ENCODE measurements around the gene LINC01488.

DNA sequence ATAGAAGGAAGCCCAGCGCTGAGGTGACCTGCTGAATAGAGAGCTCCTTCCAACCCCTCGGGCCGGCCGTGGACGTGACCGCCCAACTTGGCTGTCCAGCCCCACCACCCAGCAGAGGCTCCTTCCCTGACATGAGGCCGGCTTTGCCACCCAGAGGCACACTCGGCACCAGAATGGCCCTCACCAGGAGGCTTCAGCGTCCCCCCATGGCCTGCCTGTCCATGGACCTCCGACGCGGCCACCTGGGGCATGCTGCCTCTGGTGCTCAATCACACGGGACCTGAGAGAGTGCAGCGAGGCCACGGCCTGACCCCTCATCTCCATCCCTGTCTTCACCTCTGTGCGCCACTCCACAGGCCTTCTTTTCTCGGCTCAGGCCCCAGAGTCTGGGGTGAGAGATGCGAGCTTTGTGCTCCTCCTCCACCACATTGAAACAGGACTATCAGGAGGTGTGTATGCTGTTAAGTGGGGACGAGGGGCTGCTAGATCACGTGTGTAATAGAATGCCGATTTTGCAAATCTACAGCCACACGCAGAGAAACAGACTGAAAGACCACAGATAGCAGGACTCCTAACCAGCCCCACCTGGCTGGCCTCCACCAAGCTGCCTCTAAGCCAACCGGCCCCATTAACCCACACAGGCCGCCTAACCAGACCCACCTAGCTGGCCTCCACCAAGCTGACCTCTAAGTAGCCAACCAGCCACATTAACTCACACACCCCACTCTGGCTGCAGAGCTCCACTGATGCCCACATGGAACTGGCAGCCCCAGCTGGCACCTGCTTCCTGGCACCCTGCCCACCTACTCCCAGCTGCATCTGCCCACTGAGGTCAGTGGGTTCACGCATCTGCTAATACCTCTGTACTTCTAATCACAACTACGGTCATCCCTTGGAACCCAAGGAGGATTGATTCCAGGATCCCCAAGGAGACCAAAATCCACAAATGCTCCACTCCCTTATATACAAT is 20.7 kb downstream of the LINC01488 start:
- TF ChIP-seq POLR2AphosphoS5 (IDR thresholded peaks at IDR 0.05; ENCODE audit: low read depth), result no peak
- TF ChIP-seq, protein P1, sequence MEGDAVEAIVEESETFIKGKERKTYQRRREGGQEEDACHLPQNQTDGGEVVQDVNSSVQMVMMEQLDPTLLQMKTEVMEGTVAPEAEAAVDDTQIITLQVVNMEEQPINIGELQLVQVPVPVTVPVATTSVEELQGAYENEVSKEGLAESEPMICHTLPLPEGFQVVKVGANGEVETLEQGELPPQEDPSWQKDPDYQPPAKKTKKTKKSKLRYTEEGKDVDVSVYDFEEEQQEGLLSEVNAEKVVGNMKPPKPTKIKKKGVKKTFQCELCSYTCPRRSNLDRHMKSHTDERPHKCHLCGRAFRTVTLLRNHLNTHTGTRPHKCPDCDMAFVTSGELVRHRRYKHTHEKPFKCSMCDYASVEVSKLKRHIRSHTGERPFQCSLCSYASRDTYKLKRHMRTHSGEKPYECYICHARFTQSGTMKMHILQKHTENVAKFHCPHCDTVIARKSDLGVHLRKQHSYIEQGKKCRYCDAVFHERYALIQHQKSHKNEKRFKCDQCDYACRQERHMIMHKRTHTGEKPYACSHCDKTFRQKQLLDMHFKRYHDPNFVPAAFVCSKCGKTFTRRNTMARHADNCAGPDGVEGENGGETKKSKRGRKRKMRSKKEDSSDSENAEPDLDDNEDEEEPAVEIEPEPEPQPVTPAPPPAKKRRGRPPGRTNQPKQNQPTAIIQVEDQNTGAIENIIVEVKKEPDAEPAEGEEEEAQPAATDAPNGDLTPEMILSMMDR (conservative IDR thresholded peaks at IDR 0.05; ENCODE audit: low read depth in 2 of 2), result no peak
- no peak for TF ChIP-seq ZNF331 (CRISPR knock-in tag; IDR thresholded peaks at IDR 0.05; ENCODE audit: low read depth)
- no peak for TF ChIP-seq EZH2 (IDR thresholded peaks at IDR 0.05; ENCODE audit: low read depth, unreplicated experiment)
- TF ChIP-seq, protein P2, sequence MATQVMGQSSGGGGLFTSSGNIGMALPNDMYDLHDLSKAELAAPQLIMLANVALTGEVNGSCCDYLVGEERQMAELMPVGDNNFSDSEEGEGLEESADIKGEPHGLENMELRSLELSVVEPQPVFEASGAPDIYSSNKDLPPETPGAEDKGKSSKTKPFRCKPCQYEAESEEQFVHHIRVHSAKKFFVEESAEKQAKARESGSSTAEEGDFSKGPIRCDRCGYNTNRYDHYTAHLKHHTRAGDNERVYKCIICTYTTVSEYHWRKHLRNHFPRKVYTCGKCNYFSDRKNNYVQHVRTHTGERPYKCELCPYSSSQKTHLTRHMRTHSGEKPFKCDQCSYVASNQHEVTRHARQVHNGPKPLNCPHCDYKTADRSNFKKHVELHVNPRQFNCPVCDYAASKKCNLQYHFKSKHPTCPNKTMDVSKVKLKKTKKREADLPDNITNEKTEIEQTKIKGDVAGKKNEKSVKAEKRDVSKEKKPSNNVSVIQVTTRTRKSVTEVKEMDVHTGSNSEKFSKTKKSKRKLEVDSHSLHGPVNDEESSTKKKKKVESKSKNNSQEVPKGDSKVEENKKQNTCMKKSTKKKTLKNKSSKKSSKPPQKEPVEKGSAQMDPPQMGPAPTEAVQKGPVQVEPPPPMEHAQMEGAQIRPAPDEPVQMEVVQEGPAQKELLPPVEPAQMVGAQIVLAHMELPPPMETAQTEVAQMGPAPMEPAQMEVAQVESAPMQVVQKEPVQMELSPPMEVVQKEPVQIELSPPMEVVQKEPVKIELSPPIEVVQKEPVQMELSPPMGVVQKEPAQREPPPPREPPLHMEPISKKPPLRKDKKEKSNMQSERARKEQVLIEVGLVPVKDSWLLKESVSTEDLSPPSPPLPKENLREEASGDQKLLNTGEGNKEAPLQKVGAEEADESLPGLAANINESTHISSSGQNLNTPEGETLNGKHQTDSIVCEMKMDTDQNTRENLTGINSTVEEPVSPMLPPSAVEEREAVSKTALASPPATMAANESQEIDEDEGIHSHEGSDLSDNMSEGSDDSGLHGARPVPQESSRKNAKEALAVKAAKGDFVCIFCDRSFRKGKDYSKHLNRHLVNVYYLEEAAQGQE (IDR thresholded peaks at IDR 0.05; ENCODE audit: unreplicated experiment), result no peak
- no peak for TF ChIP-seq NANOG (IDR thresholded peaks at IDR 0.05; ENCODE audit: borderline replicate concordance)
- TF ChIP-seq EZH2phosphoT487 (IDR thresholded peaks at IDR 0.05; ENCODE audit: unreplicated experiment), result no peak
- TF ChIP-seq STAT1 (IDR thresholded peaks at IDR 0.05; ENCODE audit: unreplicated experiment), result no peak
- no peak for TF ChIP-seq CREB1 (CRISPR knock-in tag; IDR thresholded peaks at IDR 0.05; ENCODE audit: low read depth)
- no peak for TF ChIP-seq JUNB (IDR thresholded peaks at IDR 0.05; ENCODE audit: unreplicated experiment)
- TF ChIP-seq, protein P3, sequence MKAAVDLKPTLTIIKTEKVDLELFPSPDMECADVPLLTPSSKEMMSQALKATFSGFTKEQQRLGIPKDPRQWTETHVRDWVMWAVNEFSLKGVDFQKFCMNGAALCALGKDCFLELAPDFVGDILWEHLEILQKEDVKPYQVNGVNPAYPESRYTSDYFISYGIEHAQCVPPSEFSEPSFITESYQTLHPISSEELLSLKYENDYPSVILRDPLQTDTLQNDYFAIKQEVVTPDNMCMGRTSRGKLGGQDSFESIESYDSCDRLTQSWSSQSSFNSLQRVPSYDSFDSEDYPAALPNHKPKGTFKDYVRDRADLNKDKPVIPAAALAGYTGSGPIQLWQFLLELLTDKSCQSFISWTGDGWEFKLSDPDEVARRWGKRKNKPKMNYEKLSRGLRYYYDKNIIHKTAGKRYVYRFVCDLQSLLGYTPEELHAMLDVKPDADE (IDR thresholded peaks at IDR 0.05), result no peak
- TF ChIP-seq ZNF114 (CRISPR knock-in tag; IDR thresholded peaks at IDR 0.05), result no peak
- TF ChIP-seq, protein P4, sequence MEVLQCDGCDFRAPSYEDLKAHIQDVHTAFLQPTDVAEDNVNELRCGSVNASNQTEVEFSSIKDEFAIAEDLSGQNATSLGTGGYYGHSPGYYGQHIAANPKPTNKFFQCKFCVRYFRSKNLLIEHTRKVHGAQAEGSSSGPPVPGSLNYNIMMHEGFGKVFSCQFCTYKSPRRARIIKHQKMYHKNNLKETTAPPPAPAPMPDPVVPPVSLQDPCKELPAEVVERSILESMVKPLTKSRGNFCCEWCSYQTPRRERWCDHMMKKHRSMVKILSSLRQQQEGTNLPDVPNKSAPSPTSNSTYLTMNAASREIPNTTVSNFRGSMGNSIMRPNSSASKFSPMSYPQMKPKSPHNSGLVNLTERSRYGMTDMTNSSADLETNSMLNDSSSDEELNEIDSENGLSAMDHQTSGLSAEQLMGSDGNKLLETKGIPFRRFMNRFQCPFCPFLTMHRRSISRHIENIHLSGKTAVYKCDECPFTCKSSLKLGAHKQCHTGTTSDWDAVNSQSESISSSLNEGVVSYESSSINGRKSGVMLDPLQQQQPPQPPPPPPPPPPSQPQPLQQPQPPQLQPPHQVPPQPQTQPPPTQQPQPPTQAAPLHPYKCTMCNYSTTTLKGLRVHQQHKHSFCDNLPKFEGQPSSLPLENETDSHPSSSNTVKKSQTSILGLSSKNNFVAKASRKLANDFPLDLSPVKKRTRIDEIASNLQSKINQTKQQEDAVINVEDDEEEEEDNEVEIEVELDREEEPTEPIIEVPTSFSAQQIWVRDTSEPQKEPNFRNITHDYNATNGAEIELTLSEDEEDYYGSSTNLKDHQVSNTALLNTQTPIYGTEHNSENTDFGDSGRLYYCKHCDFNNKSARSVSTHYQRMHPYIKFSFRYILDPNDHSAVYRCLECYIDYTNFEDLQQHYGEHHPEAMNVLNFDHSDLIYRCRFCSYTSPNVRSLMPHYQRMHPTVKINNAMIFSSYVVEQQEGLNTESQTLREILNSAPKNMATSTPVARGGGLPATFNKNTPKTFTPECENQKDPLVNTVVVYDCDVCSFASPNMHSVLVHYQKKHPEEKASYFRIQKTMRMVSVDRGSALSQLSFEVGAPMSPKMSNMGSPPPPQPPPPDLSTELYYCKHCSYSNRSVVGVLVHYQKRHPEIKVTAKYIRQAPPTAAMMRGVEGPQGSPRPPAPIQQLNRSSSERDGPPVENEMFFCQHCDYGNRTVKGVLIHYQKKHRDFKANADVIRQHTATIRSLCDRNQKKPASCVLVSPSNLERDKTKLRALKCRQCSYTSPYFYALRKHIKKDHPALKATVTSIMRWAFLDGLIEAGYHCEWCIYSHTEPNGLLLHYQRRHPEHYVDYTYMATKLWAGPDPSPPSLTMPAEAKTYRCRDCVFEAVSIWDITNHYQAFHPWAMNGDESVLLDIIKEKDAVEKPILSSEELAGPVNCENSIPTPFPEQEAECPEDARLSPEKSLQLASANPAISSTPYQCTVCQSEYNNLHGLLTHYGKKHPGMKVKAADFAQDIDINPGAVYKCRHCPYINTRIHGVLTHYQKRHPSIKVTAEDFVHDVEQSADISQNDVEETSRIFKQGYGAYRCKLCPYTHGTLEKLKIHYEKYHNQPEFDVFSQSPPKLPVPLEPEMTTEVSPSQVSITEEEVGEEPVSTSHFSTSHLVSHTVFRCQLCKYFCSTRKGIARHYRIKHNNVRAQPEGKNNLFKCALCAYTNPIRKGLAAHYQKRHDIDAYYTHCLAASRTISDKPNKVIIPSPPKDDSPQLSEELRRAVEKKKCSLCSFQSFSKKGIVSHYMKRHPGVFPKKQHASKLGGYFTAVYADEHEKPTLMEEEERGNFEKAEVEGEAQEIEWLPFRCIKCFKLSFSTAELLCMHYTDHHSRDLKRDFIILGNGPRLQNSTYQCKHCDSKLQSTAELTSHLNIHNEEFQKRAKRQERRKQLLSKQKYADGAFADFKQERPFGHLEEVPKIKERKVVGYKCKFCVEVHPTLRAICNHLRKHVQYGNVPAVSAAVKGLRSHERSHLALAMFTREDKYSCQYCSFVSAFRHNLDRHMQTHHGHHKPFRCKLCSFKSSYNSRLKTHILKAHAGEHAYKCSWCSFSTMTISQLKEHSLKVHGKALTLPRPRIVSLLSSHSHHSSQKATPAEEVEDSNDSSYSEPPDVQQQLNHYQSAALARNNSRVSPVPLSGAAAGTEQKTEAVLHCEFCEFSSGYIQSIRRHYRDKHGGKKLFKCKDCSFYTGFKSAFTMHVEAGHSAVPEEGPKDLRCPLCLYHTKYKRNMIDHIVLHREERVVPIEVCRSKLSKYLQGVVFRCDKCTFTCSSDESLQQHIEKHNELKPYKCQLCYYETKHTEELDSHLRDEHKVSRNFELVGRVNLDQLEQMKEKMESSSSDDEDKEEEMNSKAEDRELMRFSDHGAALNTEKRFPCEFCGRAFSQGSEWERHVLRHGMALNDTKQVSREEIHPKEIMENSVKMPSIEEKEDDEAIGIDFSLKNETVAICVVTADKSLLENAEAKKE (CRISPR knock-in tag; IDR thresholded peaks at IDR 0.05), result no peak
